ENCODE results near the gene ZNF518B. TPM values are rescaled to one million over a fixed set of nuclear protein-coding genes. Genes with fewer than 3 reads are reported as not detected.

Gene ZNF518B
- total RNA-seq, 4 donors from 2014 or later = 3.2 to 23.5 (median 12.5) TPM

DNA sequence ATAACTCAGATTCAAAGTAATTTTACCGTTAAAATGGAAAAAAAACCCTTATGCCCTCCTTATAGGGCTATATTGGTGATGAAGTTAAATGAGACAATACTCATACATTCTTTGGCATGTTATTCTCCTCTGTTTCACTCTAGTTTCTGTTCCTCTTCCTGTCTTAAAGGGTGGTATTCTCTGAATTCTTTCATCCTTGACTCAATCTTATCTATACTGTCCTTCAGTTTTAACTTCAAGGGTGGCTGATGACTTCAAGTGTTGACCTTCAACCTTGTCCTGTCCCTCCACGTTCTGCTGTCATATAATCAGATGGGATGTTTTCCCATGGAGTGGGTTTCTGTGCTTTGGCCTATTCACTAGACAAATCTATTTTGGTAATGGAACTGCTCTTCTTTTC is 44.0 kb downstream of the ZNF518B start:
- DNase-seq = no peak
- Histone ChIP-seq H3K4me1 (no peaks in the 10 kb centered on the region), H3K36me3 (no peaks in the 10 kb centered on the region), H3K27ac (no peak overlapping the region), H3K27me3 (no peaks in the 10 kb centered on the region), H3K9me3 (no peaks in the 10 kb centered on the region), H3K4me3 (no peak overlapping the region)
- 76 to 85% methylated on average over 1 to 2 of the region's 2 CpGs for WGBS, 2 donors (ENCODE audit: low coverage in 1 of 2)
- TF ChIP-seq POLR2AphosphoS5 (IDR thresholded peaks at IDR 0.05) (no peak), EP300 (IDR thresholded peaks at IDR 0.05; ENCODE audit: low read depth) (no peak), POLR2A (IDR thresholded peaks at IDR 0.05) (no peak)
- TF ChIP-seq, protein P1, sequence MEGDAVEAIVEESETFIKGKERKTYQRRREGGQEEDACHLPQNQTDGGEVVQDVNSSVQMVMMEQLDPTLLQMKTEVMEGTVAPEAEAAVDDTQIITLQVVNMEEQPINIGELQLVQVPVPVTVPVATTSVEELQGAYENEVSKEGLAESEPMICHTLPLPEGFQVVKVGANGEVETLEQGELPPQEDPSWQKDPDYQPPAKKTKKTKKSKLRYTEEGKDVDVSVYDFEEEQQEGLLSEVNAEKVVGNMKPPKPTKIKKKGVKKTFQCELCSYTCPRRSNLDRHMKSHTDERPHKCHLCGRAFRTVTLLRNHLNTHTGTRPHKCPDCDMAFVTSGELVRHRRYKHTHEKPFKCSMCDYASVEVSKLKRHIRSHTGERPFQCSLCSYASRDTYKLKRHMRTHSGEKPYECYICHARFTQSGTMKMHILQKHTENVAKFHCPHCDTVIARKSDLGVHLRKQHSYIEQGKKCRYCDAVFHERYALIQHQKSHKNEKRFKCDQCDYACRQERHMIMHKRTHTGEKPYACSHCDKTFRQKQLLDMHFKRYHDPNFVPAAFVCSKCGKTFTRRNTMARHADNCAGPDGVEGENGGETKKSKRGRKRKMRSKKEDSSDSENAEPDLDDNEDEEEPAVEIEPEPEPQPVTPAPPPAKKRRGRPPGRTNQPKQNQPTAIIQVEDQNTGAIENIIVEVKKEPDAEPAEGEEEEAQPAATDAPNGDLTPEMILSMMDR (IDR thresholded peaks at IDR 0.05) = no peak
- intact Hi-C loops (cut with DNase I; ENCODE audit: low total_unique reads) = no loop called here
- in situ Hi-C loops (cut with MboI; ENCODE audit: low pct_ligation_motif_present in 1 of 4, low pct_unique_long_range_greater_than_20kb in 1 of 4, low sequenced_read_pairs in 3 of 4) = loop anchor here in 1 of 4 donors (25.0 kb wide), 1 partner anchor 651 kb away; no protein-coding TSS in a partner anchor

DNA sequence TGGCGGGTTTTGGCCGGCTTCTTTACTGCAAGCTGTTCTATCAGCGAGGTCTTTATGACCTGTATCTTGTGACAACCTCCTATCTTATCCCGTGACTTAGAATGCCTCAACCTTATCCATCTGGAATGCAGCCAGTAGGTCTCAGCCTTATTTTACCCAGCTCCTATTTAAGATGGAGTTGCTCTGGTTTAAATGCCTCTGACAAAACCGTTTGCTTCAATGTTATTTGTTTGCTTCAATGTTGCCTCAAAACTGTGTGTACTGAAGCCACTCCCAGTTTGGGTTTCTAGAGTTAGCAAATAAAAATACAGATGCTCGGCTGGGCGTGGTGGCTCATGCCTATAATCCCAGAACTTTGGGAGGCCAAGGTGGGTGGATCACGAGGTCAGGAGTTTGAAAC is 51.6 kb downstream of the ZNF518B start:
- in situ Hi-C loops (cut with MboI; ENCODE audit: low pct_ligation_motif_present in 1 of 4, low pct_unique_long_range_greater_than_20kb in 1 of 4, low sequenced_read_pairs in 3 of 4) (loop anchor here in 3 of 4 donors (5.0 to 25.0 kb wide), 3 partner anchors 241 to 643 kb away; no protein-coding TSS in a partner anchor), intact Hi-C loops (cut with DNase I; ENCODE audit: low total_unique reads) (no loop called here)
- TF ChIP-seq EP300 (IDR thresholded peaks at IDR 0.05; ENCODE audit: low read depth) (no peak), POLR2AphosphoS5 (IDR thresholded peaks at IDR 0.05) (no peak), POLR2A (IDR thresholded peaks at IDR 0.05) (no peak)
- TF ChIP-seq, protein P1 (IDR thresholded peaks at IDR 0.05) = no peak
- no peaks in the 10 kb centered on the region for H3K4me1 ChIP-seq
- no peaks in the 10 kb centered on the region for H3K27me3 ChIP-seq
- H3K4me3 ChIP-seq = no peak overlapping the region
- 54% methylated on average over 4 to 8 of the region's 8 CpGs for WGBS, 2 donors (ENCODE audit: low coverage in 1 of 2)
- H3K36me3 ChIP-seq = no peaks in the 10 kb centered on the region
- H3K9me3 ChIP-seq = no peaks in the 10 kb centered on the region
- H3K27ac ChIP-seq = no peak overlapping the region
- DNase-seq = no peak

DNA sequence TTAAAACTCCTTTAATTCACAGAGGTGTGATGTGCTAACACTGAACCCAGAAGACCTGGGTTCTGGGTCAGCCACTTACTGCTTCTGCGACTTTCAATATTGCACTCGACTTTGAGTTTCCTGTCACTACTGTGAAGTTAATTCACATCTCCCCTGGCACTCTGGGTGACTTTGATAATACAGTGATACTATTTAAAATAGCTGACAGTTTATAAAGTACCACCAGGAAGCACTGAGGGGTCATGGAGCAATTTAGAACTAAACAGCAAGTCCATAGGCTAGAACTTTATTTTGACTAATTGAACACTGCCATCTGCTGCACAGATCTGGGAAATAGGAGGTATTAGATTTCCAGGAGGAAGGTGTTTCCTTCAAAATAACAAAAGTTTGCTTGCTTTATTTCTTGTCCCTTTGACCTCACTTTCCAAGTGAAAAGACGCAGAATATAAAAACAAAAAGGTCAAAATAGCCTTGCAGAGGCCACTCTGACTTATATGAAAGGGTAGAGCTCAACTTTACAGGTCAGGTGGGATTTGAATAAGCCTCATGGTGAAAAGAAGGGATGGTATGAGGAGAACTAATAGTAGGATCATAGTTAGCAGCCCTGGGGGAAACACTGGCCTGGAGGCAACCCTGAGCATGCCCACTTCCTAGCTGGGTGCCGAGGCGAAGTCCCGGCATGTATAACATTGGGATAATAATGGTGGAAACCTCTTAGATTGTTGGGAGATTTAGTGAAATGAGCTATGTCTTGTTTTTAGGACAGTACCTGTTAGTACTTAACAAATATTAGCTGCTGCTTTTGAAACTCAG is 53.4 kb downstream of the ZNF518B start:
- intact Hi-C loops (cut with DNase I; ENCODE audit: low total_unique reads) = loop anchor here (5.0 kb wide), 1 partner anchor 242 kb away; no protein-coding TSS in a partner anchor
- in situ Hi-C loops (cut with MboI; ENCODE audit: low pct_ligation_motif_present in 1 of 4, low pct_unique_long_range_greater_than_20kb in 1 of 4, low sequenced_read_pairs in 3 of 4) = loop anchor here (5.0 to 25.0 kb wide), 3 partner anchors 237 to 642 kb away; no protein-coding TSS in a partner anchor

DNA sequence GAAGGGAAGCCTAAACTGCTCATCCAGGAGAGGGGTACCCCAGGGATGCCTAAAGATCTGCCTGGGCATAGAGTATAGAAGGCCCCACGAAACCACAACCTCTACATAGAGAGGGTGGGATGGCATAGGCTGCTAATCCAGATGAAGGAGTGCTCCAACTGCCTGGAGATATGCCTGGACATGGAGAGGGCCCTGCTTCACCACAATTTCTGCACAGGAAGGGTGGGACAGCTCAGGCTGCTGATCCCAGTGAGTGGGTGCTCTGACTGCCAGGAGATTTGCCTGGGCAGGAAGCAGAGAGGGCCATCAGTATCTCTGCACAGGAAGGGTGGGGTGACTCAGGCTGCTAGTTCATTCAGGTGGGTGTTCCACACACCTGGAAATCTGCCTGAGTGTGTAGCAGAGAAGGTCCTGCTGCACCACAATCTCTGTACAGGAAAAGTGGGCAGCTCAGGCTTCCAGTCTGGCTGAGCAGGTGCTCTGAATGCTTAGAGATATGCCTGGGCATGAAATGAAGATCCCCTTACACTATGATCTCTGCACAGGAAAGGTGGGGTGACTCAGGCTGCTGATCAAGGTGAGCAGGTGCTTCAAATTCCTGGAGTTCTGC is 61.1 kb downstream of the ZNF518B start:
- Histone ChIP-seq H3K9me3 (peaks cover 0 to 6% of the 10 kb centered on the region in 2 donors), H3K36me3 (no peaks in the 10 kb centered on the region), H3K27ac (no peak overlapping the region), H3K4me3 (no peak overlapping the region), H3K27me3 (no peaks in the 10 kb centered on the region), H3K4me1 (no peaks in the 10 kb centered on the region)
- intact Hi-C loops (cut with DNase I; ENCODE audit: low total_unique reads) (no loop called here), in situ Hi-C loops (cut with MboI; ENCODE audit: low pct_ligation_motif_present in 1 of 4, low pct_unique_long_range_greater_than_20kb in 1 of 4, low sequenced_read_pairs in 3 of 4) (loop anchor here in 1 of 4 donors (25.0 kb wide), 1 partner anchor 359 kb away; no protein-coding TSS in a partner anchor)
- DNase-seq = no peak
- 78% methylated on average over 1 of the region's 1 CpG; no CpG with 5 or more reads in 1 of the 2 donors for WGBS, 2 donors (ENCODE audit: low coverage in 1 of 2)
- TF ChIP-seq POLR2AphosphoS5 (IDR thresholded peaks at IDR 0.05) = no peak
- TF ChIP-seq EP300 (IDR thresholded peaks at IDR 0.05; ENCODE audit: low read depth) = no peak
- TF ChIP-seq, protein P1 (IDR thresholded peaks at IDR 0.05) = no peak
- TF ChIP-seq POLR2A (IDR thresholded peaks at IDR 0.05) = no peak

More for the DNA sequence above, 53.4 kb downstream of the ZNF518B start:
- no peaks in the 10 kb centered on the region for H3K9me3 ChIP-seq
- 71 to 75% methylated on average over 4 to 6 of the region's 6 CpGs for WGBS, 2 donors (ENCODE audit: low coverage in 1 of 2)
- DNase-seq = peak; percentile 11
- TF ChIP-seq, protein P1 (IDR thresholded peaks at IDR 0.05) = peak; percentile 42 to 70 (median 53)
- TF ChIP-seq POLR2AphosphoS5 (IDR thresholded peaks at IDR 0.05) = no peak
- H3K27ac ChIP-seq = no peak overlapping the region
- no peaks in the 10 kb centered on the region for H3K36me3 ChIP-seq
- H3K4me1 ChIP-seq = no peaks in the 10 kb centered on the region
- no peak overlapping the region for H3K4me3 ChIP-seq
- no peaks in the 10 kb centered on the region for H3K27me3 ChIP-seq

All from transverse colon (tissue), 4 donors.